GM12865 (cell line): ENCODE results near the gene KRTAP22-1.

Experiments used
- DNase-seq: peaks from one replicate; pipeline ENCODE4 v3.0.0; 2010; ENCODE audit warnings: low read depth
- H3K4me3 ChIP-seq: 2 replicates; pipeline ENCODE4 v1.5.1; 2011; ENCODE audit warnings: mild to moderate bottlenecking, low read depth, low read length, control low read depth
- TF ChIP-seq, protein P1 (sequence below): IDR thresholded peaks from 2 replicates; pipeline ENCODE4 v1.5.1; 2011; ENCODE audit warnings: low read length, control low read depth, low read depth, inconsistent platforms; ENCODE audit not compliant: insufficient read depth; ENCODE audit errors: missing control alignments

KRTAP22-1 gene

DNA sequence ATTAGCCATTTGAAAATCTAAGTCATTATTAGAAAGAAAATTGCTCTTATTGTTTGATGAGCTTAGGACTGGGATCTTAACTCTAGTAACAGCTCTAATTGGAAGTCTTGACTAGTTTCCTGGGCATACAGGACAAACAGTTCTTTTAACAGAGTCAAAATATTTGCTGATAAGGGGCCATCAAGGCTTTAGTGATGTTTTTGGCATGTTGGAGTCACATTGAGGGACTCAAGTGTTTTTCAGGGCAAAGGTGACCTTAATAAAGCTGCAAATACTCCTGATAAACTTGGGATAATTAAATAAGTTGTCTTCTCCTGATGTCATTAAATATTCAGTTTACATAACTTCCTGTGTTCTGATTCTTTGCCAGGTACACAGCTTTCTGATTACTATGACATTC lies 33.3 kb upstream of the KRTAP22-1 start:
- DNase-seq, result no peak
- H3K4me3 ChIP-seq, result no peak overlapping the region
- TF ChIP-seq, protein P1, sequence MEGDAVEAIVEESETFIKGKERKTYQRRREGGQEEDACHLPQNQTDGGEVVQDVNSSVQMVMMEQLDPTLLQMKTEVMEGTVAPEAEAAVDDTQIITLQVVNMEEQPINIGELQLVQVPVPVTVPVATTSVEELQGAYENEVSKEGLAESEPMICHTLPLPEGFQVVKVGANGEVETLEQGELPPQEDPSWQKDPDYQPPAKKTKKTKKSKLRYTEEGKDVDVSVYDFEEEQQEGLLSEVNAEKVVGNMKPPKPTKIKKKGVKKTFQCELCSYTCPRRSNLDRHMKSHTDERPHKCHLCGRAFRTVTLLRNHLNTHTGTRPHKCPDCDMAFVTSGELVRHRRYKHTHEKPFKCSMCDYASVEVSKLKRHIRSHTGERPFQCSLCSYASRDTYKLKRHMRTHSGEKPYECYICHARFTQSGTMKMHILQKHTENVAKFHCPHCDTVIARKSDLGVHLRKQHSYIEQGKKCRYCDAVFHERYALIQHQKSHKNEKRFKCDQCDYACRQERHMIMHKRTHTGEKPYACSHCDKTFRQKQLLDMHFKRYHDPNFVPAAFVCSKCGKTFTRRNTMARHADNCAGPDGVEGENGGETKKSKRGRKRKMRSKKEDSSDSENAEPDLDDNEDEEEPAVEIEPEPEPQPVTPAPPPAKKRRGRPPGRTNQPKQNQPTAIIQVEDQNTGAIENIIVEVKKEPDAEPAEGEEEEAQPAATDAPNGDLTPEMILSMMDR, result no peak

DNA sequence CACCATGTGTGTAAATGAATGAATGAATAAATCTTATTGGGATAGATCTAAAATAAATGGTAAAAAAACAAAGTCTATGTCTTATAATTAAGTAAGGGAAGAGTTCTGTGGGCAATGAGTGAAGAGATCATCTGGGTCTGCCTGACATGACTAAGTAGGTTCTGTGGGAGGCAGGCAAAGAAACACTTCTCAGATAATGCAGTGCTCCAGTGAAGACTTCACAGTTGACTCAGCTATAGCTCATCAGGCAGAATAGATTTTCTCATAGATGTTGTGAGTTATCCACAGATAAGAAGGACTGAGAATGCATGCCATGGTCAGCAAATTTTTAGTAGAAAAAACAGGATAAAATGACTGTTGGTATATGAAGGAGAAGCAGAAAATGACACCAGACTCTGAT lies 23.1 kb upstream of the KRTAP22-1 start:
- TF ChIP-seq, protein P1, result no peak
- no peak overlapping the region for H3K4me3 ChIP-seq
- no peak for DNase-seq

DNA sequence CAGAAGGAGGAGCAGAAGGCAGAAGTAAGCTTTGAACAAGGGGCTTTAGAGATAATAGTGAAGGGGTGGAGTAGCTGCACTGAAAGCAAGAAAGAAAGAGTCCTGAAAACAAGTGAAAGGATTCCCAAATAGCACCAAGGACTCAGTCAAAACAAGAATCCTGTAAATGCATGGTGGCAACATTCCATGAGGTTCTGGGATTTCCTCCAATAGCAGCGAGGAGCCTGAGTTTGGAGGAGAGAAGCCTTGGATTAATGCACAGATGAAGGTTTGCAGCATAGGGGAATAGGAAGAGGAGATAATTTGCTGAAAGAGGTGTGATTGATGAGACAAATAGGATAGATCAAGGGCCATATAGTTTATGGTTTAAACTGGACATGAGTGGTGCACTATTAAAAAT lies 21.5 kb upstream of the KRTAP22-1 start:
- no peak overlapping the region for H3K4me3 ChIP-seq
- TF ChIP-seq, protein P1, result no peak
- DNase-seq, result no peak

DNA sequence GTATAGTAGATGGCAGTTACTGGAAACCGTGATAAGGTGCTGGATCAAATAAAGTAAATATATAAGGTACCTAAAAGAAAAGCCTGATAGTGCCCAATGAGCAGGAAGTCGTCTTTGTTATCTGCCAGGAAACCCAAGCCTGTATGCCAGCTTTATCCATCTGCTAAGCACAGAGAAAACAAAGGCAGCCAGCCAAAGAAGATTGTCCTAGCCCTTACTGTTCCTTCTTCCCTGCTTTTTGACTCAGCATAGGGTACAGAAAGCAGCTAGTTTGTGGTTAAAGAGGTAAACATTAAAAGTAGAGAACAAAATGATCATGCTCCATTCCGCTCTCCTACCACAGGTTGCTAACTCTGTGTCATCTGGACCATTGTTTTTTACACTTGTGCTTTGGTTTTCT lies 20.8 kb upstream of the KRTAP22-1 start:
- no peak for DNase-seq
- no peak overlapping the region for H3K4me3 ChIP-seq
- TF ChIP-seq, protein P1, result no peak

DNA sequence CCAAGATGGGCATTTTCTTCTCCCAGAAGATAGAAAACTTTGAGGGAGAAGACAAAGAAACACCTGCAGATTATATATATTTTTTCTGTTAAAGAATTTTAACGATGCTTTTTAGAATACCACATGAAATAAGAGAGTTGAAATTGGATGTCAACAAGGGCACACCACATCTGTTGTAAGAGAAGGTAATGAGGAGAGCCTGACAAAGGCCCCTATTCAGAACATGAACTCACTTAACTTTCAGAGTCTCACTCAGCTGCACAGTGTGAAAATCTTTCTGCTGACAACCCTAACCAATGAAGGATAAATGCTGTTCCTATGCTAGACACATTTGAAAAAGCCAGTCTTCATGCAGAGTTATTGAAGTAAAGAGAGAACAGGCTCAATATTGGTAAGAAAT lies 18.0 kb upstream of the KRTAP22-1 start:
- DNase-seq, result no peak
- TF ChIP-seq, protein P1, result no peak
- no peak overlapping the region for H3K4me3 ChIP-seq

DNA sequence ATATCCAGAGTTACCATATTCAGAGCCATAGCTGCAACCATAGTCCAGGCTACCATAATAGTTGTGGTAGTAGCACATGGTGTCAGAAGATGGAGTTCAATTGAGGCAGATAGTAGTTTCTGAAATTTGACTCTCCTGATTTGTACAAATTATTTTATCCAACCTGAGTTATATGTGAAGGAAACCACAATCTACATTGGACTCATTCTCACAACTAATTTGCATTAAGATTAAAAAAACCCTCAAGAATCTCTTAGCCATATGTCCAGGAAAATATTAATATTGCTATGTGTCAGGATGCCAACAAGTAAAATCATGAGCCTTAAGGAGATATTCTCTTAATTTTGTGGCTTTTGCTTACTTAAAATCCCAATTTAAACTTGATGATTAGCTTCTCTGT lies 10.6 kb upstream of the KRTAP22-1 start, which contains the start of gene KRTAP22-2:
Gene KRTAP22-2, minus strand, starts transcription at position 101 of the 400 bp plus-strand sequence.
- TF ChIP-seq, protein P1, result no peak
- no peak within 1 kb of the TSS for H3K4me3 ChIP-seq
- no peak for DNase-seq

DNA sequence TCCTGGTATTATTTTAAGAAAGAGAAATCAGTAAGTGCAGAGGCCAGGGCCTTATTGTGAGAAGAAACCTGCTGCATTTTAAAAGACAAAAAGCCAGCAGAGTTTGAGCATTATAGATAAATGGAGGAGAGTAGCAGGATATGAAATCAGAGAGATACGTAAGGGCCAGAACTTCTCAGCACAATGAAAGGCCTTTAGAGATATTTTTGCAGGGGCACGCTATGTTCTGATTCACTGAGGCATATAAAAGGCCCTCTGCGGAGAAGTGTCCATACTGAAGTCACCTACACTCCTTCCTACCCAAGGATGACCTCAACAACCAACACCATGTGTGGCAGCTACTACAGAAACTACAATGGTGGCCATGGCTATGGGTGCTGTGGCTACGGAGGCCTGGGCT lies 8.7 kb upstream of the KRTAP22-1 start, which contains the start of gene KRTAP6-3:
Gene KRTAP6-3, plus strand, starts transcription at position 301 of the 400 bp plus-strand sequence. Its CDS starts 6 bp downstream, at position 307.
- H3K4me3 ChIP-seq, result no peak within 1 kb of the TSS
- DNase-seq, result no peak
- TF ChIP-seq, protein P1, result no peak
